Loucy (cell line): ENCODE data around the gene KPNB1.

ENCODE experiments used
- CTCF ChIP-seq: fragments of 200-600 bp; sonication (generic); conservative IDR thresholded peaks from 2 replicates; pipeline ENCODE4 v1.5.1; 2014; ENCODE audit warnings: mild to moderate bottlenecking, antibody characterized with exemption, low read length
- EZH2phosphoT487 ChIP-seq: fragments of 200-600 bp; IDR thresholded peaks from 2 replicates; pipeline ENCODE4 v1.6.1; 2018; ENCODE audit warnings: antibody characterized with exemption, mild to moderate bottlenecking, moderate library complexity, borderline replicate concordance

GRCh38 chr17:47663912-47664623, 14.3 kb downstream of the KPNB1 start:
- TF ChIP-seq CTCF = peak; percentile 84
- TF ChIP-seq EZH2phosphoT487 = no peak
